HepG2 (cell line): Measurements from ENCODE around the gene ZNF26. TPM values are rescaled to one million over a fixed set of nuclear protein-coding genes. Genes with fewer than 3 reads are reported as not detected.

ENCODE experiments used
- KDM3A ChIP-seq: IDR thresholded peaks from 2 replicates; pipeline ENCODE4 v1.6.1; 2018; ENCODE audit warnings: low read depth, missing compliant biosample characterization
- SP140L ChIP-seq: sonication (generic); formaldehyde crosslinking; IDR thresholded peaks from 2 replicates; pipeline ENCODE4 v1.4.0; 2020; ENCODE audit warnings: missing genetic modification reagents, borderline replicate concordance
- SRSF4 ChIP-seq: fragments of 200-400 bp; formaldehyde crosslinking; IDR thresholded peaks from one replicate; pipeline ENCODE4 v1.6.1; 2018; ENCODE audit warnings: mild to moderate bottlenecking, low read depth, low read length, moderate library complexity; ENCODE audit not compliant: poor library complexity, severe bottlenecking
- ZNF790 ChIP-seq: sonication (generic); formaldehyde crosslinking; IDR thresholded peaks from 2 replicates; pipeline ENCODE4 v1.8.0; 2022; ENCODE audit warnings: missing genetic modification reagents, mild to moderate bottlenecking, borderline replicate concordance
- polyA plus RNA-seq, 8 experiments: library from polyadenylated mRNA; depleted of rRNA in 3 of 8; stranded (reverse) in 7 of 8; unstranded in 1 of 8; fragments of >200 nt; fragmentation: Illumina TruSeq in 4 of 8; extraction: Trizol in 4 of 8; gene quantifications; 2 replicates each; pipeline versions ENCODE4 v1.2.1 to v1.2.3, GENCODE V29; 2011 to 2016; ENCODE audit warnings: low read depth in 4 of 8, missing spikeins in 1 of 8, mixed read lengths in 1 of 8; ENCODE audit not compliant: insufficient read depth in 1 of 8
- total RNA-seq, 5 experiments: library from RNA; depleted of rRNA; stranded (reverse); fragments of >200 nt; fragmentation: Illumina TruSeq; extraction: Trizol; gene quantifications; 2 replicates each; pipeline ENCODE4 v1.2.3, GENCODE V29; 2016; ENCODE audit warnings: low read depth in 1 of 5
- TF ChIP-seq, protein P1 (sequence below), 2 experiments: sonication (generic) in 1 of 2; formaldehyde crosslinking in 1 of 2; IDR thresholded peaks; 2 replicates each; pipeline versions ENCODE4 v1.4.0 to v1.6.1; 2016 to 2020; ENCODE audit warnings: borderline replicate concordance in 1 of 2, low read depth in 1 of 2, mild to moderate bottlenecking in 1 of 2, missing genetic modification reagents in 1 of 2
- TF ChIP-seq, protein P2 (sequence below): sonication (generic); formaldehyde crosslinking; IDR thresholded peaks from 2 replicates; pipeline ENCODE4 v1.8.0; 2022; ENCODE audit warnings: mild to moderate bottlenecking, missing genetic modification reagents, moderate library complexity
- TF ChIP-seq, protein P3 (sequence below): fragments of 450-650 bp; IDR thresholded peaks from 2 replicates; pipeline ENCODE4 v1.6.1; 2017; ENCODE audit warnings: mild to moderate bottlenecking
- TF ChIP-seq, protein P4 (sequence below): sonication (generic); formaldehyde crosslinking; IDR thresholded peaks from 2 replicates; pipeline ENCODE4 v1.8.0; 2022; ENCODE audit warnings: mild to moderate bottlenecking, missing genetic modification reagents

The ZNF26 gene
- total and polyA plus RNA-seq, 2 of the 13 experiments (the other 11 are each of a cell fraction or from before 2014, with no cell fraction given): 3.8 to 6.5 TPM

DNA sequence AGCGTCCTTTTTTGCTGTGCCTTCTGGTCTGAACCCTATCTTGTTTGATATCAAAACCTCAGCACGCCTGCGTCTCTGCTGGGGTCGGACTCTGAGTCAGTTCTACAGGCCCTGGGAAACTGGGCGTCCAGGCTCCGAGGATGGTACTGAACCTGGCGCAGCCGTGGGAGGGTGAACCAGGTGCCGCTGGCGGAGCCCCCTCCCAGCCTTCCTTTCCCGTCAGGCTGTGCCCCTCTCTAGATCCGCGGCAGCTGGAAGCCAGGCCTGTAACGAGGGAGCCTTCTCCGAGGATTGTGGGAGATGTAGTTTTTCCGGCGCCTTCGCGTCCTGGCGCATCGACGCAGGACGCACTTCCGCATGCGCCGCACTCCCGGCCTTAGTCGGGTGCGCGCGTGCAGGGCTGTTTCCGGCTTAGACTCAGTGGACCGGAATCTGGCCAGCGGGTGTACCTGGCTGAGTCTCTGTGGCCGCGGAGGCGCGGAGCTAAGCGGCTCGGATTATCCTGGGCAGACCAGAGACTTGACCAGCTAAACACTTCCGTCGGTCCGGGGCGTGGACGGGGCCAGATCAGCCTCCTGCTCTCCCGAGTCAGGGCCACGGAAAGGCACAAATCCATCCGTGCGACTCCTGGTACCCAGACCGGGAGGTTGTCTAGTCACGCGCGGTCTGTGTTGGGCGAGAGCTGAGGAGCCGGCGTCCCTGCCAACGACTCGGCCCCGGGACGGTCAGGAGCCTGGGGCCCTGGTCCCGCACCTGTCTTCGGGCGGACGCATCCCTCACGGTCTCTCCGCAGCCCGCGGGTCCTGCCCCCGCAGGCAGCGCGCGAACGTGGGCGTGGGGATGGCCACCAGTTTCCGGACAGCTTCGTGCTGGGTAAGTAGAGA is at the start of gene ZNF26 (continued):
- TF ChIP-seq, protein P1, sequence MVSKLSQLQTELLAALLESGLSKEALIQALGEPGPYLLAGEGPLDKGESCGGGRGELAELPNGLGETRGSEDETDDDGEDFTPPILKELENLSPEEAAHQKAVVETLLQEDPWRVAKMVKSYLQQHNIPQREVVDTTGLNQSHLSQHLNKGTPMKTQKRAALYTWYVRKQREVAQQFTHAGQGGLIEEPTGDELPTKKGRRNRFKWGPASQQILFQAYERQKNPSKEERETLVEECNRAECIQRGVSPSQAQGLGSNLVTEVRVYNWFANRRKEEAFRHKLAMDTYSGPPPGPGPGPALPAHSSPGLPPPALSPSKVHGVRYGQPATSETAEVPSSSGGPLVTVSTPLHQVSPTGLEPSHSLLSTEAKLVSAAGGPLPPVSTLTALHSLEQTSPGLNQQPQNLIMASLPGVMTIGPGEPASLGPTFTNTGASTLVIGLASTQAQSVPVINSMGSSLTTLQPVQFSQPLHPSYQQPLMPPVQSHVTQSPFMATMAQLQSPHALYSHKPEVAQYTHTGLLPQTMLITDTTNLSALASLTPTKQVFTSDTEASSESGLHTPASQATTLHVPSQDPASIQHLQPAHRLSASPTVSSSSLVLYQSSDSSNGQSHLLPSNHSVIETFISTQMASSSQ (IDR thresholded peaks at IDR 0.05; ENCODE audit: low read depth): peak; percentile 48; the same call in 1 of the 2 replicates
- TF ChIP-seq, protein P1 (CRISPR knock-in tag; IDR thresholded peaks at IDR 0.05; ENCODE audit: borderline replicate concordance): peak; percentile 58; the same call in 1 of the 2 replicates
- TF ChIP-seq, protein P2, sequence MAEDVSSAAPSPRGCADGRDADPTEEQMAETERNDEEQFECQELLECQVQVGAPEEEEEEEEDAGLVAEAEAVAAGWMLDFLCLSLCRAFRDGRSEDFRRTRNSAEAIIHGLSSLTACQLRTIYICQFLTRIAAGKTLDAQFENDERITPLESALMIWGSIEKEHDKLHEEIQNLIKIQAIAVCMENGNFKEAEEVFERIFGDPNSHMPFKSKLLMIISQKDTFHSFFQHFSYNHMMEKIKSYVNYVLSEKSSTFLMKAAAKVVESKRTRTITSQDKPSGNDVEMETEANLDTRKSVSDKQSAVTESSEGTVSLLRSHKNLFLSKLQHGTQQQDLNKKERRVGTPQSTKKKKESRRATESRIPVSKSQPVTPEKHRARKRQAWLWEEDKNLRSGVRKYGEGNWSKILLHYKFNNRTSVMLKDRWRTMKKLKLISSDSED: no peak
- TF ChIP-seq, protein P3, sequence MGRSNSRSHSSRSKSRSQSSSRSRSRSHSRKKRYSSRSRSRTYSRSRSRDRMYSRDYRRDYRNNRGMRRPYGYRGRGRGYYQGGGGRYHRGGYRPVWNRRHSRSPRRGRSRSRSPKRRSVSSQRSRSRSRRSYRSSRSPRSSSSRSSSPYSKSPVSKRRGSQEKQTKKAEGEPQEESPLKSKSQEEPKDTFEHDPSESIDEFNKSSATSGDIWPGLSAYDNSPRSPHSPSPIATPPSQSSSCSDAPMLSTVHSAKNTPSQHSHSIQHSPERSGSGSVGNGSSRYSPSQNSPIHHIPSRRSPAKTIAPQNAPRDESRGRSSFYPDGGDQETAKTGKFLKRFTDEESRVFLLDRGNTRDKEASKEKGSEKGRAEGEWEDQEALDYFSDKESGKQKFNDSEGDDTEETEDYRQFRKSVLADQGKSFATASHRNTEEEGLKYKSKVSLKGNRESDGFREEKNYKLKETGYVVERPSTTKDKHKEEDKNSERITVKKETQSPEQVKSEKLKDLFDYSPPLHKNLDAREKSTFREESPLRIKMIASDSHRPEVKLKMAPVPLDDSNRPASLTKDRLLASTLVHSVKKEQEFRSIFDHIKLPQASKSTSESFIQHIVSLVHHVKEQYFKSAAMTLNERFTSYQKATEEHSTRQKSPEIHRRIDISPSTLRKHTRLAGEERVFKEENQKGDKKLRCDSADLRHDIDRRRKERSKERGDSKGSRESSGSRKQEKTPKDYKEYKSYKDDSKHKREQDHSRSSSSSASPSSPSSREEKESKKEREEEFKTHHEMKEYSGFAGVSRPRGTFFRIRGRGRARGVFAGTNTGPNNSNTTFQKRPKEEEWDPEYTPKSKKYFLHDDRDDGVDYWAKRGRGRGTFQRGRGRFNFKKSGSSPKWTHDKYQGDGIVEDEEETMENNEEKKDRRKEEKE: no peak
- TF ChIP-seq SP140L (CRISPR knock-in tag): no peak
- peak; percentile 98 for TF ChIP-seq KDM3A (CRISPR knock-in tag)
- no peak for TF ChIP-seq SRSF4
- TF ChIP-seq, protein P4, sequence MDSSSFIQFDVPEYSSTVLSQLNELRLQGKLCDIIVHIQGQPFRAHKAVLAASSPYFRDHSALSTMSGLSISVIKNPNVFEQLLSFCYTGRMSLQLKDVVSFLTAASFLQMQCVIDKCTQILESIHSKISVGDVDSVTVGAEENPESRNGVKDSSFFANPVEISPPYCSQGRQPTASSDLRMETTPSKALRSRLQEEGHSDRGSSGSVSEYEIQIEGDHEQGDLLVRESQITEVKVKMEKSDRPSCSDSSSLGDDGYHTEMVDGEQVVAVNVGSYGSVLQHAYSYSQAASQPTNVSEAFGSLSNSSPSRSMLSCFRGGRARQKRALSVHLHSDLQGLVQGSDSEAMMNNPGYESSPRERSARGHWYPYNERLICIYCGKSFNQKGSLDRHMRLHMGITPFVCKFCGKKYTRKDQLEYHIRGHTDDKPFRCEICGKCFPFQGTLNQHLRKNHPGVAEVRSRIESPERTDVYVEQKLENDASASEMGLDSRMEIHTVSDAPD: no peak
- TF ChIP-seq ZNF790 (CRISPR knock-in tag): no peak
